SW480 (cell line): ENCODE measurements around the gene ARHGEF4.

Experiments
- DNase-seq: peaks from one replicate; pipeline ENCODE4 v3.0.0-alpha.2; 2016; ENCODE audit warnings: low spot score

ARHGEF4 gene

DNA sequence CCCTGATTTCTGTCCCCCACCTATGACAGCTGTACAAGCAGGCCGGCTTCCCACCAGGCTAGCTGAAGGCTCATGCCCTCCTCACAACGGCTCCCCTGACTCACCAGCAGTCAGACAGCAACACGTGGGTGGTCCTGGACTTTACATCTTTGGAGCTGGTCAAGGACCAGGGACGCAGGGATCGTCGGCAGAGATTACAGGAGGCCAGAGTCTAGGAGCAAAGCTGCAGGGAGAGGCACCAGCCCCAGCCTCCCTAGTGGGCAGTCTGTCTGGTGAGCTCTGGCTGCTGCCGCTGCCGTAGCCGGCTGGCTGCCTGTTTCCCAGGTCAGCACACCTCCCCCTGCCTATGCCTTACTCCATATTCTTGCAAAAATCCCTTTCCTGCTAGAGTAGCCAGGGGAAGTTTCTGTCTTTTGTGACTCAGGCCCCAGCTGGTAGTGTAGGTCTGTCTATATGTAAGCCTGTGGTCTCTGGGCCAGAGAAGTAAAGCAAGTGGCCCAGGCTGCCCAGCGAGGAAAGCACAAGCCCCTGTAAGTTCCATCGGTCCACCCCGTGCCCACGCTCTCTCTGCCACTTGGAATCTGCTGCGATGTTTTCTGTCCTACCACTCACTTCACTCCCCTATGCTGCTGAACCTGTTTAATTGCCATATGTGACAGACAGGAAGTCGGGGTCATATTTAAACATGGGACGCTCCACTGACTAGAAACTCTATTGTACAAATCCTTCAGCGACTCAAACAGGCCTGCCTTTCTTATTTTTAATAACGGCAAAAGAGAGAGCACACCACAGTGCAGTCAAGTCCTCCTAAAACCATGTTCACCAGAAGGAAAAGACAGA lies 2.4 kb upstream of the ARHGEF4 start:
- no peak for DNase-seq

DNA sequence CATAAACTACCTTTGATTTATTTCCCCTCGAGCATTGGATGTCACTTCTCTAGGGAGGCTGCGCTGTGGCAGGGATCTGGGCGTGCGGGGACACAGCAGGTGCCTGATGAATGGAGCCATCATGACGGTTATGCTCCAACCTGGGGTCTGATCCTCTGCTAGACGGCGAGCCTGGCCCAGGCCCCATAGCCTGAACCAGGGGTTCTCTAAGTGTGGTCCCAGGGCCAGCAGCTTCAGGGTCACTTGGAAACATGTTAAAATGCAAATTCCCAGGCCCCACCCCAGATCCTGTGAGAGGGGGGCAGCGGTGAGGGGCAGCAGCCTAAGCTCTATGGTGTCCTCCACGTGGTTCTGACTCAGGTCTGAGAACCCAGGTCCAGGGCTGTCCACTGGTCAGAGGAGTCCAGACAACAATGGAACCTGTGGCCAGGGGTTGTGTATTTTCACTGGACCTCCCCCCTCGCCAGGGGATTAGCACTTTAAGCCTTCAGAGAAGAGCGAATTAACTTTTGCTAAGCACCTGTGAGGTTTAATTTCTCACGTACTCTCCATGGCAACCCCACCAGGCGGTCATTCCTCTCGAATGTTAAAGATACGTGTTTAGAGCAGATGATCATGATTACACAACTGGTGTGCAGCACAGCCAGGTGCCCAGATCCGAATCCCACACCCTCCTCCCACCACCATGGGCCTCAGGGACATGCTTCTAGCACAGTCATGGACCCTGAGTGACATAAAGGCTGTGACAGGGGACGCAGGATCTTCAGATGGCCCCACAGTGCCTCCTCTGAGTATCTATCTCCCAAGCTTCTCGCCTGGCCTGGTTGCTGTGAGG lies 1.6 kb upstream of the ARHGEF4 start:
- no peak for DNase-seq

DNA sequence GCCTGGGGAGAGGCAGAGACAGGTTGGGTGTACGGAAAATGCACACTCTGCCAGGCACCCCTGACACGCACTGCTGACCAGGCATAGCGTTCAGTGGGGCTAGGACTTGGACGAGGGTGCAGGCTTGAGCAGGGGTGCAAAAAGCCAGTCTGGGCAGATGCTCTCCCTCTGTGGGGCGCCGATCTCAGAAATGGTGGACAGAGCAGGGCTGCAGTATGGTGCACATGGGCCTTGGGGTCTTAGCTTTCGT lies 1.0 kb upstream of the ARHGEF4 start:
- DNase-seq: no peak

DNA sequence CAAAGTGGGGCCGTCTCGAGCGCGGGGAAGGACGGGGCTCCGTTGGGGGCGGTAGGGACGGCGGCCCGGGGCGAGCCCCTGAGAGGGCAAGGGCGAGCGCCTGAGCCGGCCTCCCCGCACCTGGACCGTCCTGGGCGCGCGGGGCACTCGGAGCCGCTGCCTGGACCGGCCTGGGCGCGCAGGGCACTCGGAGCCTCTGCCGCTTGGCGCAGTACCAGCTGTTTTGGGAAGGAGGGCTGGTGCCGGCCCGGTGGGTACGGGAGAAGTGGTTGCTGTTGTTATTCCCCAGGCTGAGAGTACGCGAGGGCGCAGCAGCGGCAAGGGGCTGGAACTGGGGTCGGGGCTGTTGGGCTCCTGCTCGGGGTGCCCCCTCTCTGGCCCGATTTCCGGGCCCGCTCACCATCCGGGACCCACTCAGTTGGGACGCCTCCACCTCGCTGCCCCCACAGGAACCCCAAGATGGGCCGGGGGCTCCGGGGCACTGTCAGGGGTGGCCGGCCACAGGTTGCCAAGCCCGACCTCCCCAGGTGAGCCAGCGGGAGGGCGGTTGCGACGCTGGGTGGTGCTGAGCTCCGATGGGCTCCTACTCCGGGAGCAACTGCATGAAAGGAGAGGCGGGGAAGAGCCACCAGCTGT lies 579 bp downstream of the ARHGEF4 start:
- no peak for DNase-seq

DNA sequence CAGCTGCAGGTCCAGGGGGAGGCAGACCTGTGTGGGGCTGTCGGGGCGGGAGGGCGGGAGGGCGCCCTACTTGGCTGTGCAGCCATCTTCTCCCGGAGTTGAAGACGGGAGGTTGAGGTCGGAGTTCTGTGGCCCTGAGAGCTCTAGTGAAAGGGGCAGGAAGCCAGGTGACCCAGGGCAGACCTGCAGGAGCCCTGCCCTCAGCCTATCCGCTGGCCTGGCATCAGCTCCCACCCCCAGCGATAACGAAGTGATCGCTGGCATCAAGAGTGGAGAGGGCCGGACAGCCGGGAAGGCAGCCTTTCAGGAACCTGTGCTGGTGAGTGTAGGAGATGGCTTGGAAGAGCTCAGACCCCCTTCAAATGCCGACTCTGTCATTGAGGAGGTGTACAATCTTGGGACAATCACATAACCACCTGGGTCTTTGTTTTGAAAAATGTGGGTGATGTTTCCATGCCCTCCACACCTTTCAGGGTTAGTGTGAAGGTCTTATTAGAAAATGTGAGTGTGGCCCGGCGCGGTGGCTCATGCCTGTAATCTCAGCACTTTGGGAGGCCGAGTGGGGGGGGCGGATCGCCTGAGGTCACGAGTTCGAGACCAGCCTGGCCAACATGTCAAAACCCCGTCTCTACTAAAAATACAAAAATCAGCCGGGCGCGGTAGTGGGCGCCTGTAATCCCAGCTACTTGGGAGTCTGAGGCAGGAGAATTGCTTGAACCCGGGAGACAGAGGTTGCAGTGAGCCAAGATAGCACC lies 1.3 kb downstream of the ARHGEF4 start:
- DNase-seq: no peak

DNA sequence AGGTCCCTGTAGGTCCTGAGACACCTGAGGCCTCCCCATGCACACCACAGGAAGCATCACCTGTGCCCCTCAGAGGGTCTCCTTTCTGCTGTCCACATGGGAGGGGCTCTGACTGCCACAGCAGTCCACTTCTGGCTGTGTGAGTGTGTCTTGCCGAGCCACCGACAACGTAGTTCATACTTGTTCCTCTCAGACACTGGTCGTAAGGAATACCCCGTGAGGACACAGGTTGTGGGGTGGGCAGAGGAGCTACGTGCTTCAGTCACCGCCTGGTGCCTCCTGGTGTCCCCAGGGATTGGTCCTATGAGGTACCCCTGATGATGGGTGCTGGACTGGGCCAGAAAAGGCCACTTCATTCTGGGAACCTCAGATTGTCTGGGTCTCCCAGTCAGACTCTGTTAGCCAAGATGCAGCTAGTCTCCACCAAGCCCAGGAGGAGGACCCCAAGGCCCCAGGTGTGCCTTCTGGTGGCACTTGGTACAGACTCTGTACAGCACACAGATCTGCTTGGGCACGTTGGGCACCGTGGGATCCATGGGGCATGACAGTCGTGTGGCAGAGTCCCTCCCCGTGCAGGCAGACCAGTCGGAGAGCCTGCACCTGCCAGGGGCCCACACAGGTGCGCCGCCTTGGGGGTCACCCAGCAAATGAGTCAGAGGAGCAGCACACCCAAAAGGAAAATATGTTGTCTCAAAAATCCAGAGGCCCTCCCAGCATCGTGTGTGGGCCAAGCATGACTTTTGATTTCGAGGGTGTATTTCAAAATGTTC lies 2.5 kb downstream of the ARHGEF4 start:
- no peak for DNase-seq

DNA sequence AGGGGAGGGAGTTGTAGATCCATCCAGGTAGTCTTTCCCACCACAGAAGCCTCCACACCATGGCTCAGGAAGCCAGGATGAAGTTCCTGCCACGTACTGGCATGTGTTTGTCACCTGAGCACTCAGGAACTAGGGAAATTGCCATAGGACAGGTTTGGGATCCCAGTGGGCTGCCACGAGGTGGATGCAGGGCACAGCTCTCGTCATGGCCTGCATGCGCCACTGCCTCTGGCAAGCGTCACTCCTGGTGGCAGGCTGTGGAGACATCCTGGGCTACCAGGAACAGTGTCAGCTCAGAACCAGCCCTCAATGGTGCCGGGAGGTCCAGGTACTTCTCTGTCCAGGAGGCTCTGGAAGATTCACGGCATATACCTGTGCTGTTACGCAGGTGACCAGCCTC lies 3.8 kb downstream of the ARHGEF4 start:
- DNase-seq: no peak

DNA sequence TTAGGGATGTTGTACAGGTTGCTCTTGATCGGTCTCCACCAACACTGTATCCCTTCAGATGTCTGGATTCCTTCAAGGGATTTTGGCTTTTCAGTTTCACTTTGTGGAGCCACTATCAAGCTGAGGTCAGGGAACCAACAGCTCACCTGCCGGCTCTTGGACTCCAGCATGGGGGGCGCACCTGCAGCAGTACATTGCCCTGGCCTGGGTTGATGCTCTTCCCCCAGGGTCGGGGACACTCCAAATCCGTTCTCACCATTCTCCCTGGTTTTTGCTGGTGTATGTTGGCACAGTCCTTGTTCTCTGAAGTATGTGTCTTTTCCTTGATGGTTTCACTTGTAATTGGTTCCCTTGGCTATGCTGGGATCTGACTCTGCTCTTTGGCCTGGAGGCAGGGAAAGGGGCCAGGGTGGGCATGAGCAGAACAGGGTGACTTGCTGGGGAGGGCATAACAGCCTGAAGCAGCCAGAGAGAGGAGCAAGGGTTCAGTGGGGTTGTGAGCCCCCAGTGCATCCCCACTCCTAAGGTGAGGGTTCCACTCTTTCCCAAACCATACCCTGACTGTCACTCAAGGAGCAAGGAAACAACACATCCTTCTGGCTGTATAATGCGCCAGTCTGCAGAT lies 5.1 kb downstream of the ARHGEF4 start:
- DNase-seq: no peak

DNA sequence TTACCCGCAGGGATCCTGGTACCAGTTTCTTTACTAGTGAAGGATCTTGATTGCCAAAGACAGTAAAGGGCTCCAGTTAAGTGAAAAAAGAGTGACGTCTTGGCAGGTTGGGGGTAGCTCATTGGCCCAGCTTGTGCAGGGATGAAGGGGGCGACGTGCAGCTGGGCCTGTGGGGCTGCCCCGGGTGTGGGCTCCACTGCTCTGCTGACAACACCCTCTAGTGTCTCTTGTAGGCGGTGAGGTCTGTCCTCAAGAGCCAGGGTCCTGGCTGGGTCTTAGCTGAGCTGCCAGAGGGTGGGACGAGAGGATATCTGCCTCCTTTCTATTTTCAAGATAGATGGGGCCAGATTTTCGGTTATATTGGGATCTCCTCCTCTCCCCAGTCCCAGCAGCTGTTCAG lies 6.1 kb downstream of the ARHGEF4 start:
- DNase-seq: no peak

DNA sequence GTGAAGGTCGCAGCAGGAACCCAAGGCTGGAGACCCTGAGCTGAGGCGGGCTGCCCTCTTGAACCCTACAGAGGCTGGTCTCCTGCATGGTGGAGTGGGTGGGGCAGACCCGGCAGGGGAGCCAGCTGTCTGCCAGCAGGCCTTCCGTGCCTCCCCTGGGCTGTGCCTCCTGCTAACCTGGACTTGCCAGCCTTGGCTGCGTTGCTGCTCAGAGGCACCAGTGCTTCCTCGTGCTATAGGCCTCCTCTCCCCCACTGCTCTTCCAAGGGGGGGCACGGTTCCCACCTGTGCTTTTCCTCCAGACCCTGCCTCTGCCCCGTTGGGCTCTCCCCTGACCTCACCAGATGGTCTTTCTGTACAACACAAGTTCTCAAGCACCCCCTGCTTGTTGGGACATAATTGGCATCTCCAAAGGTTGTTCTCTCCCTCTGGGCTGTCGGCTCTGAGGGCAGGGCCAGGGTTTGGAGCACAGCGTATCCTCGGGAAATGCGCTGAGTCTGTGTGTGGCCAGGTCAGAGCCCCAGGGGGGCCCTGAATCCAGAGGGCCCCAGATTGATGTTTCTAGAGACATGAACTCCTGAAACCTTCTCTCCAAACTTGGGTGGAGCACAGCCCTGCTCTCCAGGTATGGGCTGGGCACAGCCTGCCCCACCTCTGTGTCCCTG lies 6.7 kb downstream of the ARHGEF4 start:
- DNase-seq: no peak

DNA sequence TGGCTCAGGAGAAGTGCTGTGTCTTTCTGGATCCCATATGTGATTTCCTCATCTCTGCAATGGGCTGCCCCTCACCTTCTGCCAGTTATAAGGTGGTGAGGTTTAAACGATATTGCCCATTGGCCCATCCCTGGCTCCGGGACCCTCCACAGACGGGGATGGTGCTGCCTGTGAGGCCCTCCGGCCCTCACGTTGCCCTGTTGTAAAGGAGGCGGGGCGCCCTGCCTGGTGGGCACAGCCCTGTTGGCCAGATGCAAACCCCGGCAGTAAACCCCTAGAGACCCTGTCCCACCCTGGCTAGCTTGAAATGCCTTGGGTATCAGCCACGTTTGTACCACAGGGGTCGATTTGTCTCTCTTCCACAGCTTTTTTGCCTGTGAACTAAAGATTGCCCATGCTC lies 7.4 kb downstream of the ARHGEF4 start:
- no peak for DNase-seq

DNA sequence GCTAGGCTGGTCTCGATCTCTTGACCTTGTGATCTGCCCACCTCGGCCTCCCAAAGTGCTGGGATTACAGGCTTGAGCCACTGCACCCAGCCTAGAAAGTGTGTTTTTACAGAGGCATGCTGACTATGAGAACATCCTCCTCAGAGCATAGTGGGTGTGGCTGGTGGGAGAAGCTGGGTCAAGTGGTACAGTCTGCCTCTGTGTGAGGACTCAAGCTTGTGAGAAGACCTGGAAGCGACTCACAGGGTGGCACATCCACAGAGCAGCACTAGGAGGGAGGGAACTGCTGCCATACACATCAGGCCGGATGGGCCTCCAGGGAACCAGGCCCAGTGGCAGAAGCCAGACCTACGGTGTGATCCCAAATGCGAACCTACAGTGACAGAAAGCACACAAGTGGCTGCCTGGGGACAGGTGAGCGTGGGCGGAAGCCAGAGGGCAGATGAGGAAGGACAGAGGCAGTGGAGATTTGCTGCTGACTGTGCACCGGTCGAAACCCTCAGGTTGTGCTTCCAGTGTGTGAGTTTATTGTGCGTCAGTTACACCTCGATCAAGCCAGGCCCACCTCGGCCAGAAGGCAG lies 8.9 kb downstream of the ARHGEF4 start:
- no peak for DNase-seq

DNA sequence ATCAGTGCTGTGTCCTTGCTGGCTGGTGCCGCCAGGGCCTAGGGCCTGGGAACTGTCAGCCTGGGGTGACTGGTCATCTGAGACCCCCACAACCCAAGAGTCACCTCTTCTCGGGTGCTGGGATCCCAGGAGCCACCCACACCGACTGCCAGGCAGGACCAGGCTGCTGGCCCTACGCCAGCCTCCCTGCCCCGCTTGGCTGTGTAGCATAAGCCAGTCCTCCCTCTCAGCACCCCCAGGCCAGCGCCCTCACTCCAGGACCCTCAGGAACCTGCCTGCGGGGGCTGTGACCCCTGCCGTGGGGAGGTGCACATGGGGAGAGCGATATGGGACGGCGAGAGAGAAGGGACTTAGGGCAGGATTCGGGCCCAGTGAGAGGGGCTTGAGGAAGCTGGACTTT lies 9.5 kb downstream of the ARHGEF4 start:
- DNase-seq: no peak

DNA sequence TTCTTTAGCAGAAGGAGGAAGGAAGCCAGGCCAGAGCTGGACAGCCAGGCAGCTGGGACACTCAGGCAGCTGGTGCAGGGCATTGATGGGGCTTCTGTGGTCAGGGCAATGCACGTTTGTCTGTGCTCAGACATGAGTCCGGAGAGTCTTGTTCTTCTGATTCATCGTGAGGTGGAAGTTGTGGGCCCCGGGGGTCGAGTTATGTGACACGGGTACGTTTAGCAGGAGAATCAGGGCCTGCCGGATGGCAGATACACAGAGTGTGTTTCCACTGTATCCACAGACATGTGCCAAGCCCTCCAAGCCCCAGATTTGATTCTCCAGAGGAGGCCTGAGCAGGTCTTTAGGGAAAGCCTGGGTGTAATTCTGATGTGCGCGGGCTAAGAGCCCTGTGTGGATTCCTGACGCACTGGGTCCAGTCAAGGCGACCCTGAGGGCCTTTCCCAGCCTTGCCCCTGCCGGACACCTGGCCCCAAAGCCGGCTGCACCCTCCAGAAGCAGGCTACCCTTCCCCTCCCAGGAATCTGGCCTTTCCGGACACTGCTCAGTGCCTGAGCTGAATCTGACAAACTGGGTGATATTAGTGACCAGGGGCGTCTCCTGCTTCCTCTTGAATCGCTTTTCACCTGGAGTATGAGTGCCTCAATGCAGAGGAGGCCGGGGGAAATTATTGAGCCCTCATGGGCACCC lies 10.1 kb downstream of the ARHGEF4 start:
- no peak for DNase-seq

DNA sequence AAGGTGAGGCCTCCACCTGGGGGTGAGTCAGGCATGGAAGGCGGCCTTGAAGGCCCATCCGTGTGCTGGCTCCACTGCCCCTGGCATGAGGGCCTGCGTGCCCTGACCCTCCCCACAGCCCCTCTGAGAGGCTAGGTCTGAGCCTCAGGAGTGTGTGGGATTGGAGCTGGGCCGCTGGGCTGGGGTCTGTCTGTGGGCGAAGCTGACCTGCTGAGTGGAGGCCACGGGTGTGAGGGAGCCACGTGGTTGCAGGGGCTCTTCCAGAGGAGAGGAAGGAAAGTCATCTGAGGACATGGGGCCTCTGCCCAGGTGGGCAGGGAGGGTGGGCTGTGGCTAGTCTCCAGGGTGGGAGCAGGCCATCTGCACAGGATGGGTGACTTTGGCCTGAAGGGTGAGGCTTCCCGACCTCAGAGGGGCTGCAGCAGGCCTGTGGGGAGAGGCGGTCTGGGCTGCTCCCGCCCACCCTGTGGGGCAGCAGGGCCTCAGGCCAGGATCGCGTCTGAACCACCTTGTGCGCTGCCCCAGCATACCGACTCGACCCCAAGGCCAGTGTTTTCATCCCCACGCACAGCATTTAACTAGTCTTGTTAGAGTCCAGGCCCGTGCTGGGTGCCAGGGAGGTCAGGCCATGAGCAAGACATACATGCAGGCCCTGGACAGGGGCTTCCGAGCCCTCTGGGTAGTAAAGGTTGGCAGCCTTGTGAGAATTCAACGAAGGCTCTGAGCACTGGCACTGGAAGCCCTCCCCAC lies 11.2 kb downstream of the ARHGEF4 start:
- no peak for DNase-seq

DNA sequence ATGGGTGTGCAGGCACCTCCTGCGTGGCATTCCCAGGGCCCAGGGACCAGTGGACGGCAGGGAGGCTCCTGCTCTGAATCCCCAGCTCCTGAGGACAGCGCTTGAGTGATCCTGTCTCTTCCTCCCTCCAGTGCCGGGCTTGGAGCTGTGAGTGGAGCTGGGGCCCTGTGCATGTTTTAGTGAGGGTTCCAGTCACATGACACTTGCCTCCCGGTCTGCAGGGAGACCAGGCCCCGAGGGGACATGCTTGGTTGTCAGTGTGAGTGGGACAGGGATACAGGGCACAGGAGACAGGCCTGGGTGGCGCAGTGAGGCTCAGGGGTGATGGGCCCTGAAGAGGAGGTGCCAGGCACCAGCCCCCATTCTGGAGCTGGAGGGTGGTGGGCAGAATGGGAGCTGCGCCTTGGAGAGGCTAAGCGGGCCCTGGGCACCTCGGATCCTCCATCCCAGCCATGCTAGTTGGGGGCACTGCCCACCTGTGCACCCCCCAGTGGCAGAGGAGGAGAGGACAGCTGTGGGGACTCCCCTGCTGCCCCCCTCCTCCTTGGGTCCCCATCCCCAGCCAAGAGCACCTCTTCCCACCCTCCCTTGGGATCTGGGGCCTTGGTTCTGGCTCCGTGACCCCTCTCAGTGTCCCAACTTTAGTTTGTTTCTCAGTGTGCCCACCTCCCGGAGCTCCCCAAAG lies 12.0 kb downstream of the ARHGEF4 start:
- DNase-seq: no peak

DNA sequence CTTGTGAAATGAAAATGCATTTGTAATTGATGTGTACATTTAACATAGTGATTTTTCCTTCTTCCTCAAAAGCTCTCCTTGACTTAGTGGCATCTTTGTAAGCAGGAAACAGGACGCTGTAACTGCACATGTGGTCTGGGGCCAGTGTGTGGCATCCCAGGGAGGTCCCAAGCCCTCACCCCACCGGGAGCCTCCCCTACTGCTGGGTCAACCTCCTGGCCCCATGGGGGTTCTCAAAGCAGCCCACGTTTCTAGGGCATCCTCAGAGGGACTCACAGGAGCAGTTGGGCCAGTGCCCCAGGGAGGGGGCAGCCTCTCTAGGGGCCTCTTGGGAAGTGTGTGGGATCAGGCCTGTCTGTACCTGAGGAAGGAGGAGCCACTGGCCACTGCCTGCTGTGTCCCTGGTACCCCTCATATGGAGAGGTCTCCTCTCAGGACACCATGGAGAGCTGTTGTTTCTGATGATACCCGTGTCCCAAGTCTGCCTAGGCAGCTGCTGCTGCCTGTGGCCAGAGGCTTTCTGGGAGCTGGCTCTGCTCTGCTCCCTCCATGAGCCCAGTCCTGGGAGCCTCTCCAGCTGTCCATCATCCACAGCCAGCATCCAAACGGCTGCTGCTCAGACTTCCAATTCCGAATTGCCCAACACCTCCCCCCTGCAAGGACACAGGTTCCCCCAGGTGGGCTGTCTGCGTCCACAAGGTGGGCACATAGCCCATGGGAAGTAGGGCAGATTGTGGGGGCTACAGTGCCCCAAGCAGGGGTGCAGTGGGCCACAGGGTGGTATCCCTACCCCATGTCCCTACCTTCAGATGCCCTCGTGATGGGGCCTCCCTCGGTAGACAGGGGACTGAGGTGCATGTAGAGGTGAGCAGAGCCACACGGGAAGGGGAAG lies 13.4 kb downstream of the ARHGEF4 start:
- no peak for DNase-seq
